Trophoblast cell (in vitro differentiated cells and primary cell): ENCODE results near the gene SHROOM3.

Experiments used
- DNase-seq, 2 donors: peaks; one replicate each; pipeline ENCODE4 v3.0.0-alpha.2; 2016
- H2AFZ ChIP-seq: 2 replicates; pipeline ENCODE4 v1.6.1; 2013; ENCODE audit warnings: low read length, moderate library complexity, mild to moderate bottlenecking; ENCODE audit not compliant: insufficient read depth, poor library complexity
- H2AK5ac ChIP-seq: 2 replicates; pipeline ENCODE4 v1.6.1; 2013; ENCODE audit warnings: mild to moderate bottlenecking, low read length
- H2BK120ac ChIP-seq: 2 replicates; pipeline ENCODE4 v1.6.1; 2013; ENCODE audit warnings: low read length, mild to moderate bottlenecking, moderate library complexity; ENCODE audit not compliant: insufficient read depth, poor library complexity
- H2BK12ac ChIP-seq: 2 replicates; pipeline ENCODE4 v1.6.1; 2013; ENCODE audit warnings: mild to moderate bottlenecking, low read length, moderate library complexity
- H2BK5ac ChIP-seq: 2 replicates; pipeline ENCODE4 v1.6.1; 2013; ENCODE audit warnings: low read length, low read depth, moderate library complexity, mild to moderate bottlenecking; ENCODE audit not compliant: poor library complexity
- H3K14ac ChIP-seq: 2 replicates; pipeline ENCODE4 v1.6.1; 2013; ENCODE audit warnings: mild to moderate bottlenecking, low read length
- H3K18ac ChIP-seq: 2 replicates; pipeline ENCODE4 v1.6.1; 2013; ENCODE audit warnings: mild to moderate bottlenecking, low read length
- H3K23ac ChIP-seq: 2 replicates; pipeline ENCODE4 v1.6.1; 2013; ENCODE audit warnings: low read length
- H3K27ac ChIP-seq: 2 replicates; pipeline ENCODE4 v1.5.1; 2013; ENCODE audit warnings: low read depth, mild to moderate bottlenecking, inconsistent platforms, low read length, moderate library complexity
- H3K27me3 ChIP-seq: 2 replicates; pipeline ENCODE4 v1.6.1; 2013; ENCODE audit warnings: inconsistent platforms, mild to moderate bottlenecking, low read length, moderate library complexity; ENCODE audit not compliant: insufficient read depth
- H3K36me3 ChIP-seq, 2 experiments: 1 replicate in 1 of 2; 2 replicates in 1 of 2; pipeline ENCODE4 v1.6.1; 2013; ENCODE audit warnings: low read length in 2 of 2, mild to moderate bottlenecking in 2 of 2, moderate library complexity in 1 of 2; ENCODE audit not compliant: insufficient read depth in 2 of 2, control insufficient read depth in 1 of 2
- H3K4ac ChIP-seq: 2 replicates; pipeline ENCODE4 v1.6.1; 2013; ENCODE audit warnings: low read depth, mild to moderate bottlenecking, low read length, moderate library complexity
- H3K4me1 ChIP-seq, 2 experiments: 1 replicate in 1 of 2; 2 replicates in 1 of 2; pipeline ENCODE4 v1.6.1; 2013; ENCODE audit warnings: low read length in 2 of 2, mild to moderate bottlenecking in 2 of 2, moderate library complexity in 1 of 2; ENCODE audit not compliant: insufficient read depth in 2 of 2, control insufficient read depth in 1 of 2
- H3K4me2 ChIP-seq: 2 replicates; pipeline ENCODE4 v1.6.1; 2013; ENCODE audit warnings: inconsistent platforms, mild to moderate bottlenecking, low read length, moderate library complexity
- H3K4me3 ChIP-seq: 2 replicates; pipeline ENCODE4 v1.5.1; 2013; ENCODE audit warnings: mild to moderate bottlenecking, low read depth, low read length, inconsistent platforms
- H3K79me1 ChIP-seq: one replicate; pipeline ENCODE4 v1.6.1; 2013; ENCODE audit warnings: low read length
- H3K79me2 ChIP-seq: 2 replicates; pipeline ENCODE4 v1.6.1; 2013; ENCODE audit warnings: low read length, mild to moderate bottlenecking; ENCODE audit not compliant: control insufficient read depth, insufficient read depth, poor library complexity
- H3K9ac ChIP-seq: 2 replicates; pipeline ENCODE4 v1.6.1; 2013; ENCODE audit warnings: mild to moderate bottlenecking, low read length
- H3K9me3 ChIP-seq: 2 replicates; pipeline ENCODE4 v1.6.1; 2013; ENCODE audit warnings: low read depth, mild to moderate bottlenecking, control low read depth, inconsistent platforms, low read length; ENCODE audit not compliant: insufficient read depth
- H4K12ac ChIP-seq: 2 replicates; pipeline ENCODE4 v1.6.1; 2013; ENCODE audit warnings: low read depth, mild to moderate bottlenecking, low read length, moderate library complexity
- H4K8ac ChIP-seq: 2 replicates; pipeline ENCODE4 v1.6.1; 2013; ENCODE audit warnings: low read depth, mild to moderate bottlenecking, low read length, moderate library complexity
- H4K91ac ChIP-seq: one replicate; pipeline ENCODE4 v1.6.1; 2013; ENCODE audit warnings: low read depth, mild to moderate bottlenecking, low read length, moderate library complexity
- WGBS: extraction: QIAGEN DNeasy Blood & Tissue Kit; methylation state at CpG from one replicate; pipeline ENCODE4 v1.1.7; 2013; ENCODE audit warnings: missing lambda C conversion rate; ENCODE audit not compliant: insufficient read length, insufficient coverage; ENCODE audit errors: extremely low coverage; 5-methylcytosine and 5-hydroxymethylcytosine counted together

SHROOM3 gene

GRCh38 chr4:76800902-76801301 is 365.9 kb downstream of the SHROOM3 start:
- H4K12ac ChIP-seq = no peak overlapping the region
- H4K8ac ChIP-seq = no peak overlapping the region
- no peaks in the 10 kb centered on the region for H3K79me2 ChIP-seq
- H2AFZ ChIP-seq = no peak overlapping the region
- no CpG with 5 or more reads among the region's 6 CpGs for WGBS
- H3K4me2 ChIP-seq = peak overlapping the region; percentile 10
- H3K79me1 ChIP-seq = peaks cover 18% of the 10 kb centered on the region
- H2AK5ac ChIP-seq = no peak overlapping the region
- H3K9ac ChIP-seq = no peak overlapping the region
- no peaks in the 10 kb centered on the region for H3K9me3 ChIP-seq
- no peak overlapping the region for H2BK5ac ChIP-seq
- no peak overlapping the region for H3K4ac ChIP-seq
- no peak overlapping the region for H2BK12ac ChIP-seq
- no peak overlapping the region for H3K4me3 ChIP-seq
- no peak overlapping the region for H3K27ac ChIP-seq
- no peak for DNase-seq
- H3K18ac ChIP-seq = no peak overlapping the region
- H3K14ac ChIP-seq = no peak overlapping the region
- H2BK120ac ChIP-seq = no peak overlapping the region
- peaks cover 18 to 22% of the 10 kb centered on the region in 2 experiments for H3K4me1 ChIP-seq
- no peak overlapping the region for H3K23ac ChIP-seq
- H3K27me3 ChIP-seq = no peaks in the 10 kb centered on the region
- no peak overlapping the region for H4K91ac ChIP-seq
- no peaks in the 10 kb centered on the region for H3K36me3 ChIP-seq

GRCh38 chr4:76801621-76802235 is 366.7 kb downstream of the SHROOM3 start:
- no peak overlapping the region for H2AK5ac ChIP-seq
- WGBS = no CpG with 5 or more reads among the region's 37 CpGs
- H3K23ac ChIP-seq = no peak overlapping the region
- no peaks in the 10 kb centered on the region for H3K79me2 ChIP-seq
- peak overlapping the region; percentile 70 for H3K27ac ChIP-seq
- peak overlapping the region; percentile 35 for H3K4ac ChIP-seq
- H2BK120ac ChIP-seq = peak overlapping the region; percentile 13
- peak overlapping the region; percentile 59 for H3K14ac ChIP-seq
- no peak for DNase-seq
- H3K4me2 ChIP-seq = peak overlapping the region; percentile 34
- no peaks in the 10 kb centered on the region for H3K36me3 ChIP-seq
- peak overlapping the region; percentile 7 for H3K4me3 ChIP-seq
- H4K8ac ChIP-seq = peak overlapping the region; percentile 2
- no peaks in the 10 kb centered on the region for H3K27me3 ChIP-seq
- peak overlapping the region; percentile 77 for H2AFZ ChIP-seq
- H3K18ac ChIP-seq = peak overlapping the region; percentile 55
- peak overlapping the region; percentile 71 for H2BK5ac ChIP-seq
- H3K4me1 ChIP-seq = peaks cover 18 to 24% of the 10 kb centered on the region in 2 experiments
- no peak overlapping the region for H3K9ac ChIP-seq
- H2BK12ac ChIP-seq = peak overlapping the region; percentile 88
- H4K91ac ChIP-seq = peak overlapping the region; percentile 57
- peaks cover 20% of the 10 kb centered on the region for H3K79me1 ChIP-seq
- H4K12ac ChIP-seq = peak overlapping the region; percentile 63
- H3K9me3 ChIP-seq = no peaks in the 10 kb centered on the region

GRCh38 chr4:76802236-76803021 is 367.4 kb downstream of the SHROOM3 start:
- H3K27me3 ChIP-seq = no peaks in the 10 kb centered on the region
- peaks cover 20% of the 10 kb centered on the region for H3K79me1 ChIP-seq
- H4K12ac ChIP-seq = peak overlapping the region; percentile 63
- no peaks in the 10 kb centered on the region for H3K36me3 ChIP-seq
- peak in 1 of 2 donors; percentile 50 for DNase-seq
- H3K9me3 ChIP-seq = no peaks in the 10 kb centered on the region
- peak overlapping the region; percentile 77 for H2AFZ ChIP-seq
- H3K14ac ChIP-seq = peak overlapping the region; percentile 59
- H4K91ac ChIP-seq = peak overlapping the region; percentile 57
- H4K8ac ChIP-seq = peak overlapping the region; percentile 3
- no peaks in the 10 kb centered on the region for H3K79me2 ChIP-seq
- H3K23ac ChIP-seq = no peak overlapping the region
- peak overlapping the region; percentile 25 for H2BK120ac ChIP-seq
- H3K4me3 ChIP-seq = no peak overlapping the region
- peaks cover 18 to 24% of the 10 kb centered on the region in 2 experiments for H3K4me1 ChIP-seq
- H3K27ac ChIP-seq = peak overlapping the region; percentile 70
- no peak overlapping the region for H3K9ac ChIP-seq
- peak overlapping the region; percentile 71 for H2BK5ac ChIP-seq
- peak overlapping the region; percentile 34 for H3K4me2 ChIP-seq
- H2AK5ac ChIP-seq = peak overlapping the region; percentile 59
- peak overlapping the region; percentile 88 for H2BK12ac ChIP-seq
- WGBS = no CpG with 5 or more reads among the region's 20 CpGs
- peak overlapping the region; percentile 32 for H3K4ac ChIP-seq
- peak overlapping the region; percentile 55 for H3K18ac ChIP-seq

- H4K91ac ChIP-seq = peak overlapping the region; percentile 36
- H3K79me1 ChIP-seq = peaks cover 20% of the 10 kb centered on the region
- no CpG with 5 or more reads among the region's 5 CpGs for WGBS
- no peaks in the 10 kb centered on the region for H3K79me2 ChIP-seq
- H2BK12ac ChIP-seq = peak overlapping the region; percentile 63
- no peak overlapping the region for H4K12ac ChIP-seq
- H3K4me2 ChIP-seq = no peak overlapping the region
- peaks cover 18 to 24% of the 10 kb centered on the region in 2 experiments for H3K4me1 ChIP-seq
- DNase-seq = peak; percentile 85 to 93
- H3K27ac ChIP-seq = peak overlapping the region; percentile 1
- no peaks in the 10 kb centered on the region for H3K36me3 ChIP-seq
- peak overlapping the region; percentile 46 for H3K14ac ChIP-seq
- peak overlapping the region; percentile 10 for H2AFZ ChIP-seq
- no peak overlapping the region for H3K9ac ChIP-seq
- peak overlapping the region; percentile 33 for H3K18ac ChIP-seq
- no peak overlapping the region for H4K8ac ChIP-seq
- no peak overlapping the region for H3K4ac ChIP-seq
- peaks cover 2% of the 10 kb centered on the region for H3K9me3 ChIP-seq
- no peak overlapping the region for H3K23ac ChIP-seq
- no peaks in the 10 kb centered on the region for H3K27me3 ChIP-seq
- H2BK5ac ChIP-seq = peak overlapping the region; percentile 21
- H3K4me3 ChIP-seq = no peak overlapping the region
- H2AK5ac ChIP-seq = peak overlapping the region; percentile 59
- peak overlapping the region; percentile 61 for H2BK120ac ChIP-seq
Observed at GRCh38 chr4:76803522-76803921, 368.5 kb downstream of the SHROOM3 start.
